Activated T-cell treated with anti-CD3 and anti-CD28 coated beads, Interleukin-2, amount 50 U/mL, for 4 hours (primary cell): ENCODE data around the gene DOK5. TPM values are rescaled to one million over a fixed set of nuclear protein-coding genes. Genes with fewer than 3 reads are reported as not detected.

Experiments
- ATAC-seq, 2 donors: fragments of 200-7000 bp; cut with Tn5 transposase; one replicate each; pipeline ENCODE4 v1.10.0; 2021
- DNase-seq: peaks from one replicate; pipeline ENCODE4 v3.0.0-alpha.2; 2020
- H3K27me3 Mint-ChIP-seq: one replicate; pipeline ENCODE4 v1.8.0; 2021; ENCODE audit warnings: low read depth, mixed read lengths
- H3K36me3 Mint-ChIP-seq: one replicate; pipeline ENCODE4 v1.8.0; 2022; ENCODE audit warnings: mixed read lengths; ENCODE audit not compliant: insufficient read depth
- H3K4me1 Mint-ChIP-seq: one replicate; pipeline ENCODE4 v1.8.0; 2021; ENCODE audit warnings: low read depth, mixed read lengths
- H3K4me3 Mint-ChIP-seq: one replicate; pipeline ENCODE4 v1.8.0; 2021; ENCODE audit warnings: mild to moderate bottlenecking, moderate library complexity, mixed read lengths
- H3K9me3 Mint-ChIP-seq: one replicate; pipeline ENCODE4 v1.8.0; 2021; ENCODE audit warnings: mixed read lengths
- total RNA-seq, 3 donors: library from RNA; stranded (reverse); gene quantifications; one replicate each; pipeline ENCODE4 v1.2.1, GENCODE V29; 2021

DOK5 gene
- total RNA-seq, 3 donors from 2014 or later = 0.79 to 1.6 (median 1.3) TPM

DNA sequence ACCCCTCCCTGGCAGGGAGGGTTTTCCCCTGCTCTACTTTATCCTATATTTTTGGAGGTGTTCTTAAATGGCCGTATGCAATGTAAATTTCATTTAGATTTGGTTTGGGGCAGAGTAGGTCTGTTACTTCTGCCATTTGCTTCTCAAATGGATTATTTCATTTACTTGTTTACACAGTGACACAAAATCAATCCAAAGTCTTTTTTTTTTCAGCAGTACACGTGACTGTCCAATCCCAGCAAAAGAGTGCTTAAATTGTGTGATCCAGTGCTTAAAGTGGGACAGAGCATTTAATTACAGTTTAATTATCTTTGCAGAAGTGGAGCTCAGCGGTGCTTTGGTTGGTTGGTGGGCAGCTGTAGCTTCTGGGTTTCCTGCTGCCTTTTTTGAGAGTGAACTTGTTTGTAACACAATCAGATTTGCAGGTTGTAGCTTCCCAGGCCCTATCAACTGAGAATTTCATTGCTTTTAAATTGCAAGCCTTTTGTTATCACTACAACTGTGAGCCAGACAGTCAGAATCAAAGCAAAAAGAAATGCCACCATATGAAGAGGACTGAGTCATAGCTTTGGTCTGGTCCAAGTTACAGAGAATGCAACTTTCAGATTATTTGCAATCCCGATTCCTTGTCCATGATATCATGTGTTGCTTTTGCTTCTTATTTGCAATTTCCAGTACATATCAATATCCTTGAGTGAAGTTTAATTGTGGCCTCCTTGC lies 216.9 kb downstream of the DOK5 start:
- no peak for DNase-seq
- Mint-ChIP-seq H3K4me1 (no peaks in the 10 kb centered on the region), H3K4me3 (no peak overlapping the region), H3K36me3 (no peaks in the 10 kb centered on the region), H3K27me3 (peaks cover 9% of the 10 kb centered on the region), H3K9me3 (no peaks in the 10 kb centered on the region)
- ATAC-seq = no peak

GRCh38 chr20:54694516-54694915 lies 219.1 kb downstream of the DOK5 start:
- DNase-seq = no peak
- H3K4me3 Mint-ChIP-seq = no peak overlapping the region
- no peaks in the 10 kb centered on the region for H3K36me3 Mint-ChIP-seq
- H3K4me1 Mint-ChIP-seq = no peaks in the 10 kb centered on the region
- H3K9me3 Mint-ChIP-seq = no peaks in the 10 kb centered on the region
- no peak for ATAC-seq
- H3K27me3 Mint-ChIP-seq = peaks cover 9% of the 10 kb centered on the region

- ATAC-seq = no peak
- DNase-seq = no peak
- Mint-ChIP-seq H3K4me3 (no peak overlapping the region), H3K9me3 (no peaks in the 10 kb centered on the region), H3K36me3 (no peaks in the 10 kb centered on the region), H3K27me3 (peaks cover 9% of the 10 kb centered on the region), H3K4me1 (no peaks in the 10 kb centered on the region)
Observed at GRCh38 chr20:54698373-54698772, 223.0 kb downstream of the DOK5 start.
